Stimulated activated CD8-positive, alpha-beta memory T cell treated with anti-CD3 and anti-CD28 coated beads, Interleukin-15, amount 100 ng/mL, for 24 hours (primary cell): ENCODE measurements around the gene RALGPS1.

ENCODE experiments used
- DNase-seq: peaks from one replicate; pipeline ENCODE4 v3.0.0-alpha.2; 2020; ENCODE audit warnings: low read depth

Gene RALGPS1

GRCh38 chr9:127099664-127100063, 185.1 kb downstream of the RALGPS1 start:
- no peak for DNase-seq

- DNase-seq, result no peak
Observed at GRCh38 chr9:127102176-127102575, 187.6 kb downstream of the RALGPS1 start.

GRCh38 chr9:127102788-127103187, 188.2 kb downstream of the RALGPS1 start:
- DNase-seq, result no peak

- DNase-seq, result no peak
Observed at GRCh38 chr9:127104581-127105311, 190.2 kb downstream of the RALGPS1 start.

GRCh38 chr9:127105805-127106465, 191.4 kb downstream of the RALGPS1 start:
- DNase-seq, result no peak

GRCh38 chr9:127106466-127106855, 191.9 kb downstream of the RALGPS1 start:
- DNase-seq, result no peak

GRCh38 chr9:127107171-127107928, 192.8 kb downstream of the RALGPS1 start:
- no peak for DNase-seq

GRCh38 chr9:127107929-127108876, 193.6 kb downstream of the RALGPS1 start:
- no peak for DNase-seq

GRCh38 chr9:127109212-127109711, 194.7 kb downstream of the RALGPS1 start:
- DNase-seq, result no peak

- DNase-seq, result no peak
Observed at GRCh38 chr9:127112056-127112455, 197.5 kb downstream of the RALGPS1 start.

GRCh38 chr9:127112735-127113161, 198.2 kb downstream of the RALGPS1 start:
- no peak for DNase-seq

- no peak for DNase-seq
Observed at GRCh38 chr9:127113191-127113972, 198.8 kb downstream of the RALGPS1 start.

- DNase-seq, result no peak
Observed at GRCh38 chr9:127114606-127115005, 200.0 kb downstream of the RALGPS1 start.

- DNase-seq, result no peak
Observed at GRCh38 chr9:127116088-127116726, 201.6 kb downstream of the RALGPS1 start.

GRCh38 chr9:127116957-127117356, 202.4 kb downstream of the RALGPS1 start:
- no peak for DNase-seq

GRCh38 chr9:127117801-127118200, 203.2 kb downstream of the RALGPS1 start:
- no peak for DNase-seq

- DNase-seq, result no peak
Observed at GRCh38 chr9:127118597-127119319, 204.2 kb downstream of the RALGPS1 start.

- DNase-seq, result no peak
Observed at GRCh38 chr9:127119320-127119709, 204.7 kb downstream of the RALGPS1 start.

- no peak for DNase-seq
Observed at GRCh38 chr9:127121628-127122175, 207.1 kb downstream of the RALGPS1 start.
